OCI-LY7 (cell line): ENCODE data around the gene UFD1. TPM values are rescaled to one million over a fixed set of nuclear protein-coding genes. Genes with fewer than 3 reads are reported as not detected.

Experiments
- BruUV-seq: library from RNA; stranded (reverse); fragments of 400-500 nt; replicated peaks from 2 replicates; lab custom pipeline; 2021; lab: Mats Ljungman, UMichigan
- CTCF ChIA-PET: fragments of 300-600 bp; sonication (Branson Sonifier 250); formaldehyde crosslinking; loops from one replicate; lab custom pipeline; 2022; ENCODE audit warnings: antibody characterized with exemption; ENCODE audit not compliant: unreplicated experiment; lab: Charles Lee
- POLR2A ChIA-PET: fragments of 300-600 bp; sonication (Branson Sonifier 250); formaldehyde crosslinking; loops from one replicate; lab custom pipeline; 2022; ENCODE audit warnings: antibody characterized with exemption; lab: Charles Lee
- DNase-seq: peaks from one replicate; pipeline ENCODE4 v3.0.0-alpha.2; 2015; ENCODE audit warnings: low spot score
- H2AFZ ChIP-seq: fragments of 200-600 bp; sonication (generic), shearing (Covaris generic); 2 replicates; pipeline ENCODE4 v1.6.1; 2014; ENCODE audit warnings: mild to moderate bottlenecking, antibody characterized with exemption, low read length, moderate library complexity
- H3K27ac ChIP-seq: fragments of 200-600 bp; sonication (generic); 2 replicates; pipeline ENCODE4 v1.5.1; 2014; ENCODE audit warnings: mixed run types, low read depth, mild to moderate bottlenecking, moderate library complexity, low read length, inconsistent platforms; ENCODE audit not compliant: poor library complexity, severe bottlenecking
- H3K36me3 ChIP-seq: fragments of 200-600 bp; sonication (generic); 2 replicates; pipeline ENCODE4 v1.6.1; 2014; ENCODE audit warnings: mild to moderate bottlenecking, antibody characterized with exemption, low read length, moderate library complexity, mixed read lengths; ENCODE audit not compliant: insufficient read depth
- H3K4me1 ChIP-seq: fragments of 200-600 bp; sonication (generic); 2 replicates; pipeline ENCODE4 v1.5.1; 2014; ENCODE audit warnings: mild to moderate bottlenecking, low read length; ENCODE audit not compliant: insufficient read depth, poor library complexity, severe bottlenecking
- H3K4me2 ChIP-seq: fragments of 200-600 bp; sonication (generic); 2 replicates; pipeline ENCODE4 v1.6.1; 2014; ENCODE audit warnings: mild to moderate bottlenecking, low read length
- H3K4me3 ChIP-seq: fragments of 200-600 bp; sonication (generic); 2 replicates; pipeline ENCODE4 v1.5.1; 2014; ENCODE audit warnings: mild to moderate bottlenecking, low read depth, low read length; ENCODE audit not compliant: poor library complexity, severe bottlenecking
- H3K79me2 ChIP-seq: fragments of 200-600 bp; sonication (generic); 2 replicates; pipeline ENCODE4 v1.6.1; 2016; ENCODE audit warnings: low read depth, mild to moderate bottlenecking, low read length, moderate library complexity, mixed read lengths; ENCODE audit not compliant: insufficient read depth
- H3K9me2 ChIP-seq: fragments of 200-600 bp; sonication (generic); 2 replicates; pipeline ENCODE4 v1.6.1; 2016; ENCODE audit warnings: mild to moderate bottlenecking, low read length, mixed read lengths; ENCODE audit not compliant: insufficient read depth
- H3K9me3 ChIP-seq: fragments of 200-600 bp; sonication (generic); 2 replicates; pipeline ENCODE4 v1.6.1; 2014; ENCODE audit warnings: mild to moderate bottlenecking, mixed run types, low read length, mixed read lengths
- H4K20me1 ChIP-seq: fragments of 200-600 bp; sonication (generic); 2 replicates; pipeline ENCODE4 v1.6.1; 2014; ENCODE audit warnings: mild to moderate bottlenecking, antibody characterized with exemption, low read length, moderate library complexity, mixed read lengths; ENCODE audit not compliant: insufficient read depth
- CTCF ChIP-seq: fragments of 200-600 bp; sonication (generic); conservative IDR thresholded peaks from 2 replicates; pipeline ENCODE4 v1.5.1; 2014; ENCODE audit warnings: mild to moderate bottlenecking, antibody characterized with exemption, low read length, moderate library complexity, mixed read lengths
- EZH2phosphoT487 ChIP-seq: fragments of 200-600 bp; sonication (generic); IDR thresholded peaks from 2 replicates; pipeline ENCODE4 v1.6.1; 2018; ENCODE audit warnings: low read depth, borderline replicate concordance, mild to moderate bottlenecking, mixed run types, antibody characterized with exemption, low read length, moderate library complexity, mixed read lengths
- intact Hi-C: fragments of 100-400 bp; cut with micrococcal nuclease; formaldehyde crosslinking; loops from one replicate; pipeline ENCODE4 v1.10.0; 2022; ENCODE audit not compliant: unreplicated experiment
- total RNA-seq, 2 experiments: library from RNA; depleted of rRNA in 1 of 2; stranded (reverse); fragments of >200 nt in 1 of 2; shearing (Covaris generic) in 1 of 2; gene quantifications; 2 replicates each; pipeline ENCODE4 v1.2.3, GENCODE V29; 2014 to 2022

UFD1 gene
- total RNA-seq, 2 experiments from 2014 or later = 60.1 to 70.8 TPM

GRCh38 chr22:19412478-19412877 lies 66.5 kb downstream of the UFD1 start:
- Histone ChIP-seq H3K4me3 (no peak overlapping the region), H3K9me2 (no peaks in the 10 kb centered on the region), H3K4me2 (no peak overlapping the region), H3K4me1 (no peaks in the 10 kb centered on the region), H4K20me1 (peaks cover 31% of the 10 kb centered on the region; the same call in 1 of the 2 replicates), H3K79me2 (peaks cover 75% of the 10 kb centered on the region), H3K27ac (no peak overlapping the region), H3K9me3 (no peaks in the 10 kb centered on the region), H2AFZ (no peak overlapping the region), H3K36me3 (peaks cover 75% of the 10 kb centered on the region)
- TF ChIP-seq EZH2phosphoT487 (no peak), CTCF (no peak)
- intact Hi-C loops = no loop called here
- ChIA-PET CTCF (no interaction called here), POLR2A (interaction anchor here (0.6 kb wide), 1 partner anchor 22 kb away, joined by 3 read pairs; no protein-coding TSS in a partner anchor)
- no peak for DNase-seq
- BruUV-seq = no TSS peak

DNA sequence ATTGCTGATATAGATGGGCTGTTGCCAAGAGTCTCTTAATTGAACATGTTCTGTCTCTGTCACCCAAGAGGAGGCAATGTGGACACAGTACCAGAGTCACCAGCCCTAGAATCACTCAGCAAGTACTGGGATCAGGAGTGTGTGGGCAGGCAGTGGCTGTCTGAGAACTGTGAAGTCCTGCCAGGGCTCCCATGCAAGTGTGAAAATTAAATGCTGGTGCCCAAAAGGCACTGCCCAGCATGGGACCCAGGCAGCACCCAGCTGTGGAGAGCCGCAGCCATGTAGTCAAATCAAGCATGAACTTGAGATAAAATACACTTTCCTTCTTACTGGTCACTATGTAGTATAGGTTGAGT lies 67.3 kb downstream of the UFD1 start:
- peaks cover 67% of the 10 kb centered on the region for H3K79me2 ChIP-seq
- CTCF ChIA-PET = no interaction called here
- no TSS peak for BruUV-seq

More for the DNA sequence above, 67.3 kb downstream of the UFD1 start:
- H3K4me2 ChIP-seq = no peak overlapping the region
- no peaks in the 10 kb centered on the region for H3K4me1 ChIP-seq
- no peak overlapping the region for H3K4me3 ChIP-seq
- H3K9me2 ChIP-seq = no peaks in the 10 kb centered on the region
- no peak overlapping the region for H3K27ac ChIP-seq
- H4K20me1 ChIP-seq = peaks cover 31% of the 10 kb centered on the region; the same call in 1 of the 2 replicates
- H3K36me3 ChIP-seq = peaks cover 75% of the 10 kb centered on the region
- POLR2A ChIA-PET = no interaction called here
- DNase-seq = no peak
- TF ChIP-seq CTCF (no peak), EZH2phosphoT487 (no peak)
- intact Hi-C loops = no loop called here
- no peaks in the 10 kb centered on the region for H3K9me3 ChIP-seq
- H2AFZ ChIP-seq = no peak overlapping the region
